C4-2B (cell line): ENCODE measurements around the gene NCK2.

Experiments used
- H3K27ac ChIP-seq: fragments of 450-650 bp; 2 replicates; pipeline ENCODE4 v1.5.1; 2017
- CTCF ChIP-seq: fragments of 450-650 bp; conservative IDR thresholded peaks from 2 replicates; pipeline ENCODE4 v1.5.1; 2017; ENCODE audit warnings: mild to moderate bottlenecking
- ZFX ChIP-seq: fragments of 450-650 bp; IDR thresholded peaks from 2 replicates; pipeline ENCODE4 v1.6.1; 2017

NCK2 gene

GRCh38 chr2:105789745-105790460 lies 45.2 kb downstream of the NCK2 start:
- H3K27ac ChIP-seq: no peak overlapping the region
- TF ChIP-seq ZFX (no peak), CTCF (peak; percentile 19)

GRCh38 chr2:105790461-105791149 lies 45.9 kb downstream of the NCK2 start:
- H3K27ac ChIP-seq: no peak overlapping the region
- TF ChIP-seq CTCF (no peak), ZFX (no peak)

- TF ChIP-seq CTCF (no peak), ZFX (no peak)
- no peak overlapping the region for H3K27ac ChIP-seq
These were observed 46.5 kb downstream of the NCK2 start for GRCh38 chr2:105791229-105791628.

GRCh38 chr2:105792561-105792960 lies 47.8 kb downstream of the NCK2 start:
- H3K27ac ChIP-seq: no peak overlapping the region
- TF ChIP-seq ZFX (no peak), CTCF (no peak)

- no peak overlapping the region for H3K27ac ChIP-seq
These were observed 48.7 kb downstream of the NCK2 start for GRCh38 chr2:105793196-105793975.

GRCh38 chr2:105794926-105795574 lies 50.3 kb downstream of the NCK2 start:
- H3K27ac ChIP-seq: no peak overlapping the region
- TF ChIP-seq ZFX (no peak), CTCF (no peak)

More at GRCh38 chr2:105793196-105793975, 48.7 kb downstream of the NCK2 start:
- TF ChIP-seq CTCF: no peak
